IMR-90 (cell line): Measurements from ENCODE around the gene KLRB1. TPM values are rescaled to one million over a fixed set of nuclear protein-coding genes. Genes with fewer than 3 reads are reported as not detected.

ENCODE experiments used
- ATAC-seq: fragments of 200-7000 bp; cut with Tn5 transposase; 2 replicates; pipeline ENCODE4 v1.9.1; 2020; ENCODE audit warnings: low read depth, mild to moderate bottlenecking, moderate library complexity
- BruUV-seq: library from RNA; stranded (reverse); fragments of 400-500 nt; replicated peaks from 2 replicates; lab custom pipeline; 2021; lab: Mats Ljungman, UMichigan
- CTCF ChIA-PET: fragments of 300-600 bp; formaldehyde crosslinking; extraction: SDS; loops from one replicate; lab custom pipeline; 2021; ENCODE audit warnings: antibody characterized with exemption; lab: Yijun Ruan, JAX
- POLR2A ChIA-PET: fragments of 300-600 bp; sonication (Branson Sonifier 250); formaldehyde crosslinking; loops from one replicate; lab custom pipeline; 2022; ENCODE audit warnings: antibody characterized with exemption; ENCODE audit not compliant: unreplicated experiment; lab: Charles Lee
- DNase-seq: peaks from one replicate; pipeline ENCODE4 v3.0.0; 2013
- H2AFZ ChIP-seq: replicated peaks from 2 replicates; pipeline ENCODE3; 2013; ENCODE audit warnings: low read length, mild to moderate bottlenecking; ENCODE audit not compliant: poor library complexity
- H2AK5ac ChIP-seq: 2 replicates; pipeline ENCODE4 v1.6.1; 2013; ENCODE audit warnings: low read depth, low read length, inconsistent platforms
- H2AK9ac ChIP-seq: replicated peaks from 2 replicates; pipeline ENCODE3; 2013; ENCODE audit warnings: mild to moderate bottlenecking, low read depth, low read length, moderate library complexity; ENCODE audit not compliant: poor library complexity
- H2BK120ac ChIP-seq: 2 replicates; pipeline ENCODE4 v1.6.1; 2013; ENCODE audit warnings: low read depth, low read length, inconsistent platforms
- H2BK15ac ChIP-seq: 3 replicates; pipeline ENCODE4 v1.6.1; 2013; ENCODE audit warnings: low read depth, low read length, inconsistent platforms
- H2BK20ac ChIP-seq: 2 replicates; pipeline ENCODE4 v1.6.1; 2013; ENCODE audit warnings: low read depth, mild to moderate bottlenecking, inconsistent platforms, low read length, moderate library complexity
- H2BK5ac ChIP-seq: 2 replicates; pipeline ENCODE4 v1.6.1; 2013; ENCODE audit warnings: mild to moderate bottlenecking, low read depth, low read length, inconsistent platforms; ENCODE audit not compliant: poor library complexity, severe bottlenecking
- H3K14ac ChIP-seq: replicated peaks from 2 replicates; pipeline ENCODE4 v1.6.1; 2013; ENCODE audit warnings: low read depth, low read length, inconsistent platforms
- H3K18ac ChIP-seq: 2 replicates; pipeline ENCODE4 v1.6.1; 2013; ENCODE audit warnings: low read depth, low read length, control low read depth
- H3K23ac ChIP-seq: 2 replicates; pipeline ENCODE4 v1.6.1; 2013; ENCODE audit warnings: low read depth, low read length, inconsistent platforms
- H3K27ac ChIP-seq: 2 replicates; pipeline ENCODE4 v1.5.1; 2013; ENCODE audit warnings: mild to moderate bottlenecking, control low read depth, low read length; ENCODE audit not compliant: insufficient read depth
- H3K27me3 ChIP-seq: 2 replicates; pipeline ENCODE4 v1.6.1; 2013; ENCODE audit warnings: low read length; ENCODE audit not compliant: control insufficient read depth, insufficient read depth
- H3K36me3 ChIP-seq: 2 replicates; pipeline ENCODE4 v1.6.1; 2013; ENCODE audit warnings: low read length, mixed read lengths; ENCODE audit not compliant: control insufficient read depth, insufficient read depth
- H3K4ac ChIP-seq: 2 replicates; pipeline ENCODE4 v1.6.1; 2013; ENCODE audit warnings: low read depth, low read length, inconsistent platforms
- H3K4me1 ChIP-seq: 2 replicates; pipeline ENCODE4 v1.6.1; 2013; ENCODE audit warnings: low read length, mixed read lengths; ENCODE audit not compliant: control insufficient read depth, insufficient read depth
- H3K4me2 ChIP-seq: 2 replicates; pipeline ENCODE4 v1.6.1; 2013; ENCODE audit warnings: low read depth, mild to moderate bottlenecking, control low read depth, low read length, moderate library complexity
- H3K4me3 ChIP-seq: 2 replicates; pipeline ENCODE4 v1.5.1; 2013; ENCODE audit warnings: low read depth, mild to moderate bottlenecking, control low read depth, low read length, moderate library complexity; ENCODE audit not compliant: insufficient read depth
- H3K56ac ChIP-seq: 2 replicates; pipeline ENCODE4 v1.6.1; 2013; ENCODE audit warnings: low read length, inconsistent platforms; ENCODE audit not compliant: insufficient read depth; ENCODE audit errors: extremely low read depth
- H3K79me1 ChIP-seq, 2 experiments: 2 replicates each; pipeline ENCODE4 v1.6.1; 2013; ENCODE audit warnings: low read length in 2 of 2, inconsistent platforms in 1 of 2, low read depth in 1 of 2
- H3K9ac ChIP-seq: 2 replicates; pipeline ENCODE4 v1.6.1; 2013; ENCODE audit warnings: low read depth, low read length, control low read depth
- H3K9me1 ChIP-seq: 2 replicates; pipeline ENCODE4 v1.6.1; 2013; ENCODE audit warnings: low read length, inconsistent platforms; ENCODE audit not compliant: insufficient read depth
- H3K9me3 ChIP-seq: 2 replicates; pipeline ENCODE4 v1.6.1; 2013; ENCODE audit warnings: low read length; ENCODE audit not compliant: control insufficient read depth, insufficient read depth
- H4K20me1 ChIP-seq: 2 replicates; pipeline ENCODE4 v1.6.1; 2013; ENCODE audit warnings: low read length, inconsistent platforms; ENCODE audit not compliant: insufficient read depth
- H4K5ac ChIP-seq: 2 replicates; pipeline ENCODE4 v1.6.1; 2013; ENCODE audit warnings: mild to moderate bottlenecking, low read depth, low read length, control low read depth
- H4K8ac ChIP-seq, 2 experiments: 2 replicates each; pipeline ENCODE4 v1.6.1; 2013; ENCODE audit warnings: low read depth in 2 of 2, low read length in 2 of 2, control low read depth in 1 of 2, inconsistent platforms in 1 of 2
- H4K91ac ChIP-seq: 2 replicates; pipeline ENCODE4 v1.6.1; 2013; ENCODE audit warnings: low read depth, low read length, inconsistent platforms; ENCODE audit not compliant: insufficient read depth
- BHLHE40 ChIP-seq: fragments of 150-350 bp; IDR thresholded peaks from 2 replicates; pipeline ENCODE4 v1.6.1; 2016; ENCODE audit warnings: mild to moderate bottlenecking, low read depth, low read length
- CEBPB ChIP-seq: IDR thresholded peaks from 2 replicates; pipeline ENCODE4 v1.6.1; 2012; ENCODE audit warnings: low read depth, low read length, improper control_type of control experiment
- CHD1 ChIP-seq: IDR thresholded peaks from 2 replicates; pipeline ENCODE4 v1.6.1; 2012; ENCODE audit warnings: low read depth, low read length, improper control_type of control experiment
- FOS ChIP-seq: fragments of 150-350 bp; IDR thresholded peaks from 2 replicates; pipeline ENCODE4 v1.6.1; 2016; ENCODE audit warnings: low read depth, low read length
- MXI1 ChIP-seq: IDR thresholded peaks from 2 replicates; pipeline ENCODE4 v1.6.1; 2012; ENCODE audit warnings: low read depth, mild to moderate bottlenecking, low read length, moderate library complexity, borderline replicate concordance
- NFE2L2 ChIP-seq: fragments of 150-350 bp; IDR thresholded peaks from 2 replicates; pipeline ENCODE4 v1.6.1; 2016; ENCODE audit warnings: low read depth, mild to moderate bottlenecking, low read length
- RCOR1 ChIP-seq: IDR thresholded peaks from 2 replicates; pipeline ENCODE4 v1.6.1; 2012; ENCODE audit warnings: mild to moderate bottlenecking, low read length, improper control_type of control experiment; ENCODE audit not compliant: insufficient replicate concordance
- RFX5 ChIP-seq: IDR thresholded peaks from 2 replicates; pipeline ENCODE4 v1.8.0; 2012; ENCODE audit warnings: low read depth, mild to moderate bottlenecking, low read length, moderate library complexity
- SMC3 ChIP-seq: fragments of 150-350 bp; IDR thresholded peaks from 2 replicates; pipeline ENCODE4 v1.6.1; 2016; ENCODE audit warnings: low read depth, mild to moderate bottlenecking, antibody characterized with exemption, low read length, moderate library complexity
- WGBS, 2 experiments: methylation state at CpG; one replicate each; pipeline versions ENCODE4 v1.1.5 to v1.1.7; 2013; ENCODE audit warnings: missing lambda C conversion rate in 2 of 2; ENCODE audit not compliant: insufficient read length in 1 of 2; ENCODE audit errors: extremely low coverage in 2 of 2; 5-methylcytosine and 5-hydroxymethylcytosine counted together
- dilution Hi-C: fragments of 300-500 bp; cut with HindIII; formaldehyde crosslinking; loops from one replicate; pipeline ENCODE4 v1.14.3; 2018; ENCODE audit warnings: low sequenced_read_pairs; ENCODE audit not compliant: unreplicated experiment
- in situ Hi-C: fragments of 300-500 bp; cut with MboI; formaldehyde crosslinking; loops from 3 replicates; pipeline ENCODE4 v1.14.3; 2019; ENCODE audit warnings: low sequenced_read_pairs, inconsistent platforms, mixed read lengths
- intact Hi-C: fragments of 100-400 bp; cut with micrococcal nuclease; formaldehyde crosslinking; loops from 2 replicates; pipeline ENCODE4 v1.10.0; 2022
- polyA plus RNA-seq, 3 experiments: library from polyadenylated mRNA; depleted of rRNA; stranded (reverse); fragments of >200 nt; gene quantifications; 2 replicates each; pipeline ENCODE4 v1.2.3, GENCODE V29; 2012; ENCODE audit warnings: low replicate concordance in 1 of 3
- total RNA-seq: library from RNA; depleted of rRNA; stranded (reverse); fragments of >200 nt; gene quantifications from 2 replicates; pipeline ENCODE4 v1.2.3, GENCODE V29; 2012
- TF ChIP-seq, protein P1 (sequence below): fragments of 150-350 bp; IDR thresholded peaks from 2 replicates; pipeline ENCODE4 v1.6.1; 2016; ENCODE audit warnings: low read depth, mild to moderate bottlenecking, low read length, moderate library complexity, borderline replicate concordance
- TF ChIP-seq, protein P2 (sequence below): fragments of 150-350 bp; IDR thresholded peaks from 2 replicates; pipeline ENCODE4 v1.6.1; 2017; ENCODE audit warnings: mild to moderate bottlenecking, antibody characterized with exemption, low read length, low read depth
- TF ChIP-seq, protein P3 (sequence below): conservative IDR thresholded peaks from 2 replicates; pipeline ENCODE4 v1.5.1; 2012; ENCODE audit warnings: mild to moderate bottlenecking, low read depth, low read length, improper control_type of control experiment

Gene KLRB1
- total and polyA plus RNA-seq, 2 of the 4 experiments (the other 2 are of a cell fraction), result not detected

DNA sequence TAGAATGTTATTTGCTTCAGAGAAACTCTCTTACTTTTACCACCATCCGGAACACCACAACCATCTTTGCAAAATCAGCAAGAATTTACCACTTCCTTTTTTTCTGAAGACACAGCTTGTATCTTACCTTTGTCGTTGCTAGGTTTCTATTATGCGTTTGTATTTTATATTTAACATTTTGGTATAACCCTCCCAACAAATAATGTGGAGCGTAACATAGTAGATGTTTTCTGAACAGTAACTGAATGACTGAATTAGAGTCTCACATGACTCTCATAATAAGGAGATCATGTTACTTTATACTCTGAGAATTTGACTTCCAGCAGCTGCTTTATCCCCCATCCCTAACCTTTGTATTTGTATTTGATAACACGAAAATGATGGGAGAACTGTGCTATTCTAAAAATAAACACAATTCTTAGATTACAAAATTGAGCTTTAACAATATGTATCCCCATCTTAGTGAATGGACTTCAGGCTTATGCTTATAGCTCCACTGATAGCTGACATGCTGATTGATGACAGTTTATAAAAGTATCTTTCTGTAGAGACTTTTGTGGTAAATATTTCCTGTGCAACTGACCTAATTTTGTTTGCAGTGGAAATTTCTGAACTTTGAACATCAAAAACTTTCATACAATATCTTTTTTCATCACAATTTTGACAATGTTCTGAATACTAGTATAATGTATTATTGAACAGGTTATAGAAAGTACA is 7.9 kb upstream of the KLRB1 start:
- Histone ChIP-seq H4K8ac (no peak overlapping the region), H3K56ac (no peak overlapping the region), H4K91ac (no peak overlapping the region), H3K27ac (no peak overlapping the region), H2AFZ (no peak overlapping the region), H4K20me1 (no peaks in the 10 kb centered on the region), H2AK9ac (no peak overlapping the region), H3K4ac (no peak overlapping the region), H2BK5ac (no peak overlapping the region), H3K36me3 (no peaks in the 10 kb centered on the region), H3K9me1 (no peaks in the 10 kb centered on the region), H3K9me3 (no peaks in the 10 kb centered on the region), H3K27me3 (no peaks in the 10 kb centered on the region), H2BK120ac (no peak overlapping the region), H3K14ac (no peak overlapping the region), H3K4me3 (no peak overlapping the region), H2BK15ac (no peak overlapping the region), H3K4me1 (no peaks in the 10 kb centered on the region), H3K79me1 (no peaks in the 10 kb centered on the region), H3K4me2 (no peak overlapping the region), H2BK20ac (no peak overlapping the region), H2AK5ac (no peak overlapping the region), H4K5ac (no peak overlapping the region), H3K18ac (no peak overlapping the region), H3K23ac (no peak overlapping the region), H3K9ac (no peak overlapping the region)
- TF ChIP-seq, protein P1, sequence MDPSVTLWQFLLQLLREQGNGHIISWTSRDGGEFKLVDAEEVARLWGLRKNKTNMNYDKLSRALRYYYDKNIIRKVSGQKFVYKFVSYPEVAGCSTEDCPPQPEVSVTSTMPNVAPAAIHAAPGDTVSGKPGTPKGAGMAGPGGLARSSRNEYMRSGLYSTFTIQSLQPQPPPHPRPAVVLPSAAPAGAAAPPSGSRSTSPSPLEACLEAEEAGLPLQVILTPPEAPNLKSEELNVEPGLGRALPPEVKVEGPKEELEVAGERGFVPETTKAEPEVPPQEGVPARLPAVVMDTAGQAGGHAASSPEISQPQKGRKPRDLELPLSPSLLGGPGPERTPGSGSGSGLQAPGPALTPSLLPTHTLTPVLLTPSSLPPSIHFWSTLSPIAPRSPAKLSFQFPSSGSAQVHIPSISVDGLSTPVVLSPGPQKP, result no peak
- TF ChIP-seq RCOR1, result no peak
- TF ChIP-seq MXI1, result no peak
- TF ChIP-seq CEBPB, result no peak
- TF ChIP-seq, protein P2, sequence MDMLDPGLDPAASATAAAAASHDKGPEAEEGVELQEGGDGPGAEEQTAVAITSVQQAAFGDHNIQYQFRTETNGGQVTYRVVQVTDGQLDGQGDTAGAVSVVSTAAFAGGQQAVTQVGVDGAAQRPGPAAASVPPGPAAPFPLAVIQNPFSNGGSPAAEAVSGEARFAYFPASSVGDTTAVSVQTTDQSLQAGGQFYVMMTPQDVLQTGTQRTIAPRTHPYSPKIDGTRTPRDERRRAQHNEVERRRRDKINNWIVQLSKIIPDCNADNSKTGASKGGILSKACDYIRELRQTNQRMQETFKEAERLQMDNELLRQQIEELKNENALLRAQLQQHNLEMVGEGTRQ, result no peak
- no peak for TF ChIP-seq BHLHE40
- TF ChIP-seq, protein P3, sequence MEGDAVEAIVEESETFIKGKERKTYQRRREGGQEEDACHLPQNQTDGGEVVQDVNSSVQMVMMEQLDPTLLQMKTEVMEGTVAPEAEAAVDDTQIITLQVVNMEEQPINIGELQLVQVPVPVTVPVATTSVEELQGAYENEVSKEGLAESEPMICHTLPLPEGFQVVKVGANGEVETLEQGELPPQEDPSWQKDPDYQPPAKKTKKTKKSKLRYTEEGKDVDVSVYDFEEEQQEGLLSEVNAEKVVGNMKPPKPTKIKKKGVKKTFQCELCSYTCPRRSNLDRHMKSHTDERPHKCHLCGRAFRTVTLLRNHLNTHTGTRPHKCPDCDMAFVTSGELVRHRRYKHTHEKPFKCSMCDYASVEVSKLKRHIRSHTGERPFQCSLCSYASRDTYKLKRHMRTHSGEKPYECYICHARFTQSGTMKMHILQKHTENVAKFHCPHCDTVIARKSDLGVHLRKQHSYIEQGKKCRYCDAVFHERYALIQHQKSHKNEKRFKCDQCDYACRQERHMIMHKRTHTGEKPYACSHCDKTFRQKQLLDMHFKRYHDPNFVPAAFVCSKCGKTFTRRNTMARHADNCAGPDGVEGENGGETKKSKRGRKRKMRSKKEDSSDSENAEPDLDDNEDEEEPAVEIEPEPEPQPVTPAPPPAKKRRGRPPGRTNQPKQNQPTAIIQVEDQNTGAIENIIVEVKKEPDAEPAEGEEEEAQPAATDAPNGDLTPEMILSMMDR, result no peak
- TF ChIP-seq FOS, result no peak
- TF ChIP-seq CHD1, result no peak
- no peak for TF ChIP-seq NFE2L2
- no peak for TF ChIP-seq RFX5
- TF ChIP-seq SMC3, result no peak
- DNase-seq (no peak), ATAC-seq (no peak)
- no CpG with 5 or more reads among the region's 5 CpGs for WGBS, 2 experiments
- ChIA-PET CTCF (no interaction called here), POLR2A (no interaction called here)
- in situ Hi-C loops (no loop called here), dilution Hi-C loops (no loop called here), intact Hi-C loops (no loop called here)
- BruUV-seq, result no TSS peak
